Upper lobe of right lung (tissue), 1 donor: ENCODE measurements around the gene DGKZ. TPM values are rescaled to one million over a fixed set of nuclear protein-coding genes. Genes with fewer than 3 reads are reported as not detected.

Experiments used
- ATAC-seq: fragments of 200-7000 bp; cut with Tn5 transposase; one replicate; pipeline ENCODE4 v1.9.1; 2020; ENCODE audit warnings: mild to moderate bottlenecking, moderate library complexity
- DNase-seq: peaks from one replicate; pipeline ENCODE4 v3.0.0-alpha.2; 2020
- H3K27ac ChIP-seq: fragments of 200-600 bp; one replicate; pipeline ENCODE4 v1.8.0; 2022
- H3K27me3 ChIP-seq: fragments of 200-600 bp; one replicate; pipeline ENCODE4 v1.8.0; 2022; ENCODE audit warnings: mild to moderate bottlenecking
- H3K36me3 ChIP-seq: fragments of 200-600 bp; one replicate; pipeline ENCODE4 v1.8.0; 2022
- H3K4me1 ChIP-seq: fragments of 200-600 bp; one replicate; pipeline ENCODE4 v1.8.0; 2022
- H3K4me3 ChIP-seq: fragments of 200-600 bp; one replicate; pipeline ENCODE4 v1.8.0; 2022; ENCODE audit warnings: mild to moderate bottlenecking
- H3K9me3 ChIP-seq: fragments of 200-600 bp; one replicate; pipeline ENCODE4 v1.8.0; 2022
- intact Hi-C: fragments of 100-400 bp; cut with DNase I; formaldehyde crosslinking; loops from one replicate; pipeline ENCODE4 v1.11.0; 2022
- total RNA-seq: library from RNA; stranded (reverse); fragmentation: NEBNext Ultra II Directional; extraction: Animal tissue kit (Norgen Biotek cat#: 25700); gene quantifications from one replicate; pipeline ENCODE4 v1.2.1, GENCODE V29; 2021
- TF ChIP-seq, protein P1 (sequence below): fragments of 200-600 bp; IDR thresholded peaks from one replicate; pipeline ENCODE4 v1.8.0; 2022; ENCODE audit warnings: antibody characterized with exemption
- donor health status: DM: no; HTN: yes; CAD: no; lungs with severe emphysema.

DGKZ gene
- total RNA-seq, 1 donor from 2014 or later, result 50.4 TPM

DNA sequence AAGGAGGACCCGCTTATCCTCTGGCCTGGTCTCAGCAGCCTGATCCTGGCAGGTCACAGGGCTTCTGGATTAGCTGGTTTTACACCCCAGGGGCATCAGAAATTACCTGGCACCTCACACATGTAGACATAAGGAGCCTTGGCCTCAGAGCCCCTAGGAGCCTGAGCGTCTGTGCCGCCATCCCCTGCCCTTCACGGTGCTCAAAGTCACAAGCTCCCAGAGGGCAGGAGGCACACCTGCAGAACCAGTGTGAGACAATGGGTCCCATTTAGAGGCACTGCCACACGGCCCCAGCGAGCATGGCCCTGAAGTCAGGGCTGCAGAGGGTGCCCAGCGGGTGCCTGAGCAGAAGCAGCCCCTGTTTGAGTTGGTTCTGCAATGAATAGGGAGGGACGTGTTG is 3.9 kb downstream of the DGKZ start:
- H3K36me3 ChIP-seq, result peaks cover 3% of the 10 kb centered on the region
- no peaks in the 10 kb centered on the region for H3K9me3 ChIP-seq
- H3K27ac ChIP-seq, result no peak overlapping the region
- intact Hi-C loops, result no loop called here
- no peak overlapping the region for H3K4me3 ChIP-seq
- peaks cover 39% of the 10 kb centered on the region for H3K4me1 ChIP-seq
- TF ChIP-seq, protein P1, sequence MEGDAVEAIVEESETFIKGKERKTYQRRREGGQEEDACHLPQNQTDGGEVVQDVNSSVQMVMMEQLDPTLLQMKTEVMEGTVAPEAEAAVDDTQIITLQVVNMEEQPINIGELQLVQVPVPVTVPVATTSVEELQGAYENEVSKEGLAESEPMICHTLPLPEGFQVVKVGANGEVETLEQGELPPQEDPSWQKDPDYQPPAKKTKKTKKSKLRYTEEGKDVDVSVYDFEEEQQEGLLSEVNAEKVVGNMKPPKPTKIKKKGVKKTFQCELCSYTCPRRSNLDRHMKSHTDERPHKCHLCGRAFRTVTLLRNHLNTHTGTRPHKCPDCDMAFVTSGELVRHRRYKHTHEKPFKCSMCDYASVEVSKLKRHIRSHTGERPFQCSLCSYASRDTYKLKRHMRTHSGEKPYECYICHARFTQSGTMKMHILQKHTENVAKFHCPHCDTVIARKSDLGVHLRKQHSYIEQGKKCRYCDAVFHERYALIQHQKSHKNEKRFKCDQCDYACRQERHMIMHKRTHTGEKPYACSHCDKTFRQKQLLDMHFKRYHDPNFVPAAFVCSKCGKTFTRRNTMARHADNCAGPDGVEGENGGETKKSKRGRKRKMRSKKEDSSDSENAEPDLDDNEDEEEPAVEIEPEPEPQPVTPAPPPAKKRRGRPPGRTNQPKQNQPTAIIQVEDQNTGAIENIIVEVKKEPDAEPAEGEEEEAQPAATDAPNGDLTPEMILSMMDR, result no peak
- H3K27me3 ChIP-seq, result no peaks in the 10 kb centered on the region
- ATAC-seq (no peak), DNase-seq (no peak)

DNA sequence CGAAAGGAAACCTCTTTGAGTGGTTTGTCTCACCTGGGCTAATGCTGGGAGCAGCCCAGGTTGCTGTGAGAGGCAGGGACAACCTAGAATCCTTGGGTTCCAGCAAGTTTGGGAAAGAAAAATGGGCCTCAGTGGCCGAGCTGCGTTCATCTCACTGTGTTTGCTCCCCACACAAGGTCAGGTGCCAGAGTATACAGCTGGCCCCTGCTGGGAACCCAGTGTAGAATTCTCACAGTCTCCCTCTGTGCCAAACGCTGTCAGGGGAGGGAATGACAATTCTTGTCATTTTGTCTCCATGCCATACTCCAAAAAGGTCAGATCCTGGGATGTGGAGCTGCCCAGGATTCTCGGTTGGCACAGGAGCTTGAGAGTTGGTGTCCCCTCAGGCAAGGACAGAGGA is 4.3 kb downstream of the DGKZ start:
- ATAC-seq, result no peak
- TF ChIP-seq, protein P1, result no peak
- no peaks in the 10 kb centered on the region for H3K9me3 ChIP-seq
- no peak overlapping the region for H3K27ac ChIP-seq
- DNase-seq, result no peak
- peaks cover 4% of the 10 kb centered on the region for H3K36me3 ChIP-seq
- no peaks in the 10 kb centered on the region for H3K27me3 ChIP-seq
- peaks cover 39% of the 10 kb centered on the region for H3K4me1 ChIP-seq
- H3K4me3 ChIP-seq, result no peak overlapping the region
- intact Hi-C loops, result no loop called here

DNA sequence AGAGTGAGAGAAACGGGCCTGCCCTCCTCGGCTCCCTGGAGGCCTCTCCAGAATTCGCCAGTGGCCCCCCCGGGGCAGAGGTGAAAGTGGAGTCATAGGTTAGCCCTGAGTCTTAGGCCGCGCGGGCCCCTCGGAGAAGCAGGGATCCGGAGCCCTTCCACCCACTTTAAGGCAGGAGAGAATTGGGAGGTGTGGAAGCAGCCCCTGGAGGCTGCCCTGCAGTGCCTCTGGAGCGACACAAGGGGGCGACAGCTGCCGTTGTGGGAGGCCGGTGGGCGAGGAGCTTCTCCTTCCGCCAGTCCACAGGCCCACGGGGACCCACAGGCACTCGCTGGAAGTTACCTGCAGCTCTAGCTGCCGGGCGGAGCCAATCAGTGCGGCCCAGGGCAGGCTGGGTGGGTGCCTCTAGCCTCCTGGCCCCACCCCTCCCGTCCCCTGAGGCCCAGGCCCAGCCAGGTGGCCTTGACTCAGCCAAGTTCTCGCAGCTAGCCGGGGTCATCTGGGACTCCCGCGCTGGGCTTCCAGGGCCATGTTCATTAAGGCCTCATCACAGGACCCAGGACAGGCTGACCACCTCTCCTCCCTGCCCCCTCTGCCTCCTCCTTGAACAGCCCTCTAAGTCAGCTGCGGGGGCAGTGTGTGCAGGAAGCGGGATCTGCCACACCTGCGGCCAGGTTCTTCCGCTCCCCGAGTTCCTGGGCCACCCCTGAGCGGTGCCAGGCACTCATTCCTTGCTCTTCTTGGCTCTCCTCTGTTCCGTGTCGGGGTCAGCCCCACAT is 5.0 kb downstream of the DGKZ start:
- Histone ChIP-seq H3K36me3 (peaks cover 4% of the 10 kb centered on the region), H3K4me3 (no peak overlapping the region), H3K9me3 (no peaks in the 10 kb centered on the region), H3K27ac (no peak overlapping the region), H3K4me1 (peaks cover 45% of the 10 kb centered on the region), H3K27me3 (no peaks in the 10 kb centered on the region)
- intact Hi-C loops, result no loop called here
- TF ChIP-seq, protein P1, result peak; percentile 85
- peak; percentile 36 for ATAC-seq
- peak; percentile 74 for DNase-seq

DNA sequence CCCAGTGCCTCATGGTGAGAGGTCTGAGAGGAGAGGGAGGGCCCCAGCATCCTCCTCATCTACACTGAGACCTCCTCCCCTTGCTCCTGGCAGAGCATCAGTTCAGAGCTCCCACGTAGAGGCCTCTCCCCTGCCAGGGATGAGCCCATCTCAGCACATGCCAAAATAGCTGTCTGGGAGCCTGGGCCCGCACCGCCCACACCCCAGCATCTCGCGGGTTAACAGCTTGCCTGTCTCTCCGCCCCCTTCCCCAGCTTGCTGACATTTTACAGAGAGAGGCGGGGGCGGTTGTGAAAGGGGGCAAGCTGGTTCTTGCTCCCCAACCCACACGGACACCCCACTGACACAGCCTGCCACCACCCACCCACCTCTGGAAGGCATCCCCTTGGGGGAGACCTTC is 6.4 kb downstream of the DGKZ start:
- ATAC-seq, result no peak
- no peaks in the 10 kb centered on the region for H3K27me3 ChIP-seq
- H3K9me3 ChIP-seq, result no peaks in the 10 kb centered on the region
- TF ChIP-seq, protein P1, result no peak
- H3K4me3 ChIP-seq, result no peak overlapping the region
- no peak overlapping the region for H3K27ac ChIP-seq
- peaks cover 4% of the 10 kb centered on the region for H3K36me3 ChIP-seq
- H3K4me1 ChIP-seq, result peaks cover 38% of the 10 kb centered on the region
- no peak for DNase-seq
- intact Hi-C loops, result no loop called here

DNA sequence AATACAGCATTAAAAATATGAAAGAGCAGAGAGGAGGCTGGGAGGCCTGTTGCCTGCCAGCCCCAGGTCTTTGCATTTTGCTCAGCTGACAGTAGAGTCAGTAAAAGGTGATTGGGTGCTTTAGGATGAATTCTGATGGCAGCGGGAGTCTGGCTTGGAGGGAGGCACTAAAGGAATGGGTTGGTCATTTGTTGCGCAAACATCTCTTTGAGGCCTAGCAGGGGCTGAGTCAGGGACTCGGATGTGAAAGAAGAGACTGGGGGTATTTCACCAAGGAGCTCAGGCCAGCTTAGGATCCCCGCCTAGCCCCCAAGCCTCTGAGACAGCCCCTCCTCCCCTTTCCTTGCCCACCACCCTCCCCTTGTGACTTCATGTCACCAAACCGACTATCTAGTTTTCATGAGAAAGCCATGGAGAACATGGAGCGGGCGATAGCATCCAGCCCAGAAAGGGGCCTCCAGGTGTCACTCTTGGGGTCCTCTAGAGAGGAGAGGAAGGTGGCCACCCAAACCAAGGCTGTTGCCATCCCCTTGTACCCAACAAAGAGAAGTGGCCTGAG is 9.7 kb downstream of the DGKZ start:
- intact Hi-C loops, result no loop called here
- Histone ChIP-seq H3K4me1 (peaks cover 35% of the 10 kb centered on the region), H3K36me3 (peaks cover 4% of the 10 kb centered on the region), H3K27me3 (no peaks in the 10 kb centered on the region), H3K9me3 (no peaks in the 10 kb centered on the region), H3K4me3 (no peak overlapping the region), H3K27ac (no peak overlapping the region)
- ATAC-seq (no peak), DNase-seq (no peak)
- TF ChIP-seq, protein P1, result no peak
